IMR-90 (cell line): ENCODE data around the gene TRIM71. TPM values are rescaled to one million over a fixed set of nuclear protein-coding genes. Genes with fewer than 3 reads are reported as not detected.

Experiments
- ATAC-seq: fragments of 200-7000 bp; cut with Tn5 transposase; 2 replicates; pipeline ENCODE4 v1.9.1; 2020; ENCODE audit warnings: low read depth, mild to moderate bottlenecking, moderate library complexity
- BruUV-seq: library from RNA; stranded (reverse); fragments of 400-500 nt; replicated peaks from 2 replicates; lab custom pipeline; 2021; lab: Mats Ljungman, UMichigan
- CTCF ChIA-PET: fragments of 300-600 bp; formaldehyde crosslinking; extraction: SDS; loops from one replicate; lab custom pipeline; 2021; ENCODE audit warnings: antibody characterized with exemption; lab: Yijun Ruan, JAX
- POLR2A ChIA-PET: fragments of 300-600 bp; sonication (Branson Sonifier 250); formaldehyde crosslinking; loops from one replicate; lab custom pipeline; 2022; ENCODE audit warnings: antibody characterized with exemption; ENCODE audit not compliant: unreplicated experiment; lab: Charles Lee
- DNase-seq: peaks from one replicate; pipeline ENCODE4 v3.0.0; 2013
- H2AFZ ChIP-seq: replicated peaks from 2 replicates; pipeline ENCODE3; 2013; ENCODE audit warnings: low read length, mild to moderate bottlenecking; ENCODE audit not compliant: poor library complexity
- H2AK5ac ChIP-seq: 2 replicates; pipeline ENCODE4 v1.6.1; 2013; ENCODE audit warnings: low read depth, low read length, inconsistent platforms
- H2AK9ac ChIP-seq: replicated peaks from 2 replicates; pipeline ENCODE3; 2013; ENCODE audit warnings: mild to moderate bottlenecking, low read depth, low read length, moderate library complexity; ENCODE audit not compliant: poor library complexity
- H2BK120ac ChIP-seq: 2 replicates; pipeline ENCODE4 v1.6.1; 2013; ENCODE audit warnings: low read depth, low read length, inconsistent platforms
- H2BK15ac ChIP-seq: 3 replicates; pipeline ENCODE4 v1.6.1; 2013; ENCODE audit warnings: low read depth, low read length, inconsistent platforms
- H2BK20ac ChIP-seq: 2 replicates; pipeline ENCODE4 v1.6.1; 2013; ENCODE audit warnings: low read depth, mild to moderate bottlenecking, inconsistent platforms, low read length, moderate library complexity
- H2BK5ac ChIP-seq: 2 replicates; pipeline ENCODE4 v1.6.1; 2013; ENCODE audit warnings: mild to moderate bottlenecking, low read depth, low read length, inconsistent platforms; ENCODE audit not compliant: poor library complexity, severe bottlenecking
- H3K14ac ChIP-seq: replicated peaks from 2 replicates; pipeline ENCODE4 v1.6.1; 2013; ENCODE audit warnings: low read depth, low read length, inconsistent platforms
- H3K18ac ChIP-seq: 2 replicates; pipeline ENCODE4 v1.6.1; 2013; ENCODE audit warnings: low read depth, low read length, control low read depth
- H3K23ac ChIP-seq: 2 replicates; pipeline ENCODE4 v1.6.1; 2013; ENCODE audit warnings: low read depth, low read length, inconsistent platforms
- H3K27ac ChIP-seq: 2 replicates; pipeline ENCODE4 v1.5.1; 2013; ENCODE audit warnings: mild to moderate bottlenecking, control low read depth, low read length; ENCODE audit not compliant: insufficient read depth
- H3K27me3 ChIP-seq: 2 replicates; pipeline ENCODE4 v1.6.1; 2013; ENCODE audit warnings: low read length; ENCODE audit not compliant: control insufficient read depth, insufficient read depth
- H3K36me3 ChIP-seq: 2 replicates; pipeline ENCODE4 v1.6.1; 2013; ENCODE audit warnings: low read length, mixed read lengths; ENCODE audit not compliant: control insufficient read depth, insufficient read depth
- H3K4ac ChIP-seq: 2 replicates; pipeline ENCODE4 v1.6.1; 2013; ENCODE audit warnings: low read depth, low read length, inconsistent platforms
- H3K4me1 ChIP-seq: 2 replicates; pipeline ENCODE4 v1.6.1; 2013; ENCODE audit warnings: low read length, mixed read lengths; ENCODE audit not compliant: control insufficient read depth, insufficient read depth
- H3K4me2 ChIP-seq: 2 replicates; pipeline ENCODE4 v1.6.1; 2013; ENCODE audit warnings: low read depth, mild to moderate bottlenecking, control low read depth, low read length, moderate library complexity
- H3K4me3 ChIP-seq: 2 replicates; pipeline ENCODE4 v1.5.1; 2013; ENCODE audit warnings: low read depth, mild to moderate bottlenecking, control low read depth, low read length, moderate library complexity; ENCODE audit not compliant: insufficient read depth
- H3K56ac ChIP-seq: 2 replicates; pipeline ENCODE4 v1.6.1; 2013; ENCODE audit warnings: low read length, inconsistent platforms; ENCODE audit not compliant: insufficient read depth; ENCODE audit errors: extremely low read depth
- H3K79me1 ChIP-seq, 2 experiments: 2 replicates each; pipeline ENCODE4 v1.6.1; 2013; ENCODE audit warnings: low read length in 2 of 2, inconsistent platforms in 1 of 2, low read depth in 1 of 2
- H3K9ac ChIP-seq: 2 replicates; pipeline ENCODE4 v1.6.1; 2013; ENCODE audit warnings: low read depth, low read length, control low read depth
- H3K9me1 ChIP-seq: 2 replicates; pipeline ENCODE4 v1.6.1; 2013; ENCODE audit warnings: low read length, inconsistent platforms; ENCODE audit not compliant: insufficient read depth
- H3K9me3 ChIP-seq: 2 replicates; pipeline ENCODE4 v1.6.1; 2013; ENCODE audit warnings: low read length; ENCODE audit not compliant: control insufficient read depth, insufficient read depth
- H4K20me1 ChIP-seq: 2 replicates; pipeline ENCODE4 v1.6.1; 2013; ENCODE audit warnings: low read length, inconsistent platforms; ENCODE audit not compliant: insufficient read depth
- H4K5ac ChIP-seq: 2 replicates; pipeline ENCODE4 v1.6.1; 2013; ENCODE audit warnings: mild to moderate bottlenecking, low read depth, low read length, control low read depth
- H4K8ac ChIP-seq, 2 experiments: 2 replicates each; pipeline ENCODE4 v1.6.1; 2013; ENCODE audit warnings: low read depth in 2 of 2, low read length in 2 of 2, control low read depth in 1 of 2, inconsistent platforms in 1 of 2
- H4K91ac ChIP-seq: 2 replicates; pipeline ENCODE4 v1.6.1; 2013; ENCODE audit warnings: low read depth, low read length, inconsistent platforms; ENCODE audit not compliant: insufficient read depth
- BHLHE40 ChIP-seq: fragments of 150-350 bp; IDR thresholded peaks from 2 replicates; pipeline ENCODE4 v1.6.1; 2016; ENCODE audit warnings: mild to moderate bottlenecking, low read depth, low read length
- NFE2L2 ChIP-seq: fragments of 150-350 bp; IDR thresholded peaks from 2 replicates; pipeline ENCODE4 v1.6.1; 2016; ENCODE audit warnings: low read depth, mild to moderate bottlenecking, low read length
- POLR2A ChIP-seq: IDR thresholded peaks from 2 replicates; pipeline ENCODE4 v1.6.1; 2012; ENCODE audit warnings: mild to moderate bottlenecking, low read depth, low read length
- WGBS, 2 experiments: methylation state at CpG; one replicate each; pipeline versions ENCODE4 v1.1.5 to v1.1.7; 2013; ENCODE audit warnings: missing lambda C conversion rate in 2 of 2; ENCODE audit not compliant: insufficient read length in 1 of 2; ENCODE audit errors: extremely low coverage in 2 of 2; 5-methylcytosine and 5-hydroxymethylcytosine counted together
- dilution Hi-C: fragments of 300-500 bp; cut with HindIII; formaldehyde crosslinking; loops from one replicate; pipeline ENCODE4 v1.14.3; 2018; ENCODE audit warnings: low sequenced_read_pairs; ENCODE audit not compliant: unreplicated experiment
- in situ Hi-C: fragments of 300-500 bp; cut with MboI; formaldehyde crosslinking; loops from 3 replicates; pipeline ENCODE4 v1.14.3; 2019; ENCODE audit warnings: low sequenced_read_pairs, inconsistent platforms, mixed read lengths
- intact Hi-C: fragments of 100-400 bp; cut with micrococcal nuclease; formaldehyde crosslinking; loops from 2 replicates; pipeline ENCODE4 v1.10.0; 2022
- polyA plus RNA-seq, 3 experiments: library from polyadenylated mRNA; depleted of rRNA; stranded (reverse); fragments of >200 nt; gene quantifications; 2 replicates each; pipeline ENCODE4 v1.2.3, GENCODE V29; 2012; ENCODE audit warnings: low replicate concordance in 1 of 3
- total RNA-seq: library from RNA; depleted of rRNA; stranded (reverse); fragments of >200 nt; gene quantifications from 2 replicates; pipeline ENCODE4 v1.2.3, GENCODE V29; 2012

TRIM71 gene
- total and polyA plus RNA-seq, 2 of the 4 experiments (the other 2 are of a cell fraction) = not detected

DNA sequence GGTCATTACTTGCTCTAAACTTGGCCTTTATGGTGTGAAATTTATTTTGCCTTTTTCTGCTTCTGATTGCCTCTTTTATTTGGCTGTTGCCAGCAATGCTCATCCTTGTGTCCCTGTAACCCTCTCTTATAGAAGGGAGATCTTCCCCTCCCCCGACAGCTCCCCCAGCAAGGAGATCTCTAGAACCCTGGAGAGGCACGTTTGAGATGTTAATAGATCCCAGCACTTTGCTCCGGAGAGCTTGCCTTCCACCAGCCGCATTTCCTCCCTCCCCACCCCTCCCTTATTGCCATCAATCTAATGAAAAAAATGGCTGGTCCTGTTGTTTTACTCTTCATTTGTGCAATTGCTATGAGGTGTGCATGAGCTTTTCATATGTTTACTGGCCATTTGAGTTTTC is 18.2 kb downstream of the TRIM71 start:
- Histone ChIP-seq H3K56ac (no peak overlapping the region), H2BK20ac (no peak overlapping the region), H3K9me3 (no peaks in the 10 kb centered on the region), H2BK120ac (no peak overlapping the region), H2BK5ac (no peak overlapping the region), H4K8ac (no peak overlapping the region), H3K27me3 (peaks cover 28% of the 10 kb centered on the region), H3K9ac (no peak overlapping the region), H3K23ac (no peak overlapping the region), H3K36me3 (no peaks in the 10 kb centered on the region), H3K14ac (no peak overlapping the region), H3K4me3 (no peak overlapping the region), H3K4ac (no peak overlapping the region), H4K91ac (no peak overlapping the region), H2AK9ac (no peak overlapping the region), H2AK5ac (no peak overlapping the region), H3K9me1 (no peaks in the 10 kb centered on the region), H4K20me1 (no peaks in the 10 kb centered on the region), H3K18ac (no peak overlapping the region), H3K4me1 (no peaks in the 10 kb centered on the region), H2AFZ (no peak overlapping the region), H3K79me1 (no peaks in the 10 kb centered on the region), H2BK15ac (no peak overlapping the region), H4K5ac (no peak overlapping the region), H3K27ac (no peak overlapping the region), H3K4me2 (no peak overlapping the region)
- dilution Hi-C loops (no loop called here), in situ Hi-C loops (no loop called here), intact Hi-C loops (no loop called here)
- ATAC-seq = no peak
- ChIA-PET POLR2A (no interaction called here), CTCF (no interaction called here)
- no peak for DNase-seq
- WGBS, 2 experiments = no CpG with 5 or more reads among the region's 4 CpGs
- BruUV-seq = no TSS peak
- TF ChIP-seq NFE2L2 (no peak), BHLHE40 (no peak), POLR2A (no peak)
